Pancreas (tissue), 10 donors: ENCODE results near the gene BZW2. TPM values are rescaled to one million over a fixed set of nuclear protein-coding genes. Genes with fewer than 3 reads are reported as not detected.

Source experiments
- ATAC-seq, 4 donors: fragments of 200-7000 bp; cut with Tn5 transposase; one replicate each; pipeline versions ENCODE4 v1.8.0 to v1.9.1; 2020; ENCODE audit warnings: mild to moderate bottlenecking in 4 of 4, moderate library complexity in 4 of 4
- DNase-seq, 6 donors: peaks; one replicate each; pipeline ENCODE4 v3.0.0-alpha.2; 2020
- FAIRE-seq: peaks from 2 replicates; lab custom pipeline; 2012; peaks lifted over from hg19 to GRCh38; lab: Jason Lieb, UNC
- H3K27ac ChIP-seq, 4 donors: fragments of 200-600 bp; sonication (generic); 1 replicate in 3 of 4; 2 replicates in 1 of 4; pipeline versions ENCODE4 v1.5.0 to v1.8.0; 2020
- H3K27me3 ChIP-seq, 4 donors: fragments of 200-600 bp; one replicate each; pipeline ENCODE4 v1.8.0; 2021
- H3K36me3 ChIP-seq, 3 donors: fragments of 200-600 bp; sonication (generic) in 1 of 3; one replicate each; pipeline versions ENCODE4 v1.5.0 to v1.8.0; 2020 to 2021
- H3K4me1 ChIP-seq, 3 donors: fragments of 200-600 bp; one replicate each; pipeline ENCODE4 v1.8.0; 2021
- H3K4me3 ChIP-seq, 4 donors: fragments of 200-600 bp; sonication (generic) in 2 of 4; one replicate each; pipeline versions ENCODE4 v1.5.0 to v1.8.0; 2020 to 2021
- H3K9me3 ChIP-seq, 4 donors: fragments of 200-600 bp; one replicate each; pipeline ENCODE4 v1.8.0; 2021
- CTCF ChIP-seq, 4 donors: fragments of 200-600 bp; sonication (generic) in 3 of 4; IDR thresholded peaks; one replicate each; pipeline versions ENCODE4 v1.5.0 to v1.8.0; 2021; ENCODE audit warnings: antibody characterized with exemption in 4 of 4
- WGBS, 2 donors: extraction: QIAGEN DNeasy Blood & Tissue Kit; methylation state at CpG; one replicate each; pipeline ENCODE4 v1.1.7; 2013; 5-methylcytosine and 5-hydroxymethylcytosine counted together
- intact Hi-C, 3 donors: fragments of 100-400 bp; cut with DNase I; formaldehyde crosslinking; loops; one replicate each; pipeline versions ENCODE4 v1.11.1 to v1.14.2; 2022
- polyA plus RNA-seq, 2 donors: library from polyadenylated mRNA; stranded (reverse); fragments of 200-250 nt; gene quantifications; one replicate each; pipeline ENCODE4 v1.2.3, GENCODE V29; 2013
- total RNA-seq, 6 donors: library from RNA; stranded (reverse); fragmentation: NEBNext Ultra II Directional in 4 of 6; extraction: Animal tissue kit (Norgen Biotek cat#: 25700) in 4 of 6; gene quantifications; one replicate each; pipeline versions ENCODE4 v1.2.1 to v1.2.4, GENCODE V29; 2021 to 2023
- donor health status: healthy with polysubstance abuse.
- donor health status: DM: no; HTN: no; CAD: no; lungs with moderate emphysema.
- donor health status: DM: no; HTN: no; CAD: no.
- donor health status: control.
- donor health status: control.
- donor health status: Bipolar disorder and iron deficiency.
- donor health status: DM: yes; HTN: yes; CAD: no.
- donor health status: DM: no; HTN: no; CAD: no.
- donor health status: DM: no; HTN: no; CAD: no.
- donor health status: DM: yes; HTN: yes; CAD: no.

BZW2 gene
- total and polyA plus RNA-seq, 8 donors, result 10.5 to 29.9 (median 18.2) TPM

- DNase-seq (no peak), FAIRE-seq (no peak), ATAC-seq (peak in 1 of 4 donors; percentile 29)
- TF ChIP-seq CTCF (IDR thresholded peaks at IDR 0.05), result no peak
- no peak overlapping the region for H3K27ac ChIP-seq
- no peaks in the 10 kb centered on the region for H3K4me1 ChIP-seq
- H3K27me3 ChIP-seq, result no peaks in the 10 kb centered on the region
- 93 to 95% methylated on average over 5 of the region's 5 CpGs for WGBS, 2 donors
- no peaks in the 10 kb centered on the region for H3K36me3 ChIP-seq
- no peak overlapping the region for H3K4me3 ChIP-seq
- H3K9me3 ChIP-seq, result no peaks in the 10 kb centered on the region
- intact Hi-C loops, result no loop called here
Measured at GRCh38 chr7:16668978-16669377, 23.0 kb downstream of the BZW2 start.

GRCh38 chr7:16669581-16669980, 23.6 kb downstream of the BZW2 start:
- intact Hi-C loops, result no loop called here
- WGBS, 2 donors, result 94 to 96% methylated on average over 2 of the region's 2 CpGs
- TF ChIP-seq CTCF (IDR thresholded peaks at IDR 0.05), result no peak
- H3K4me1 ChIP-seq, result no peaks in the 10 kb centered on the region
- no peak for ATAC-seq
- H3K4me3 ChIP-seq, result no peak overlapping the region
- no peaks in the 10 kb centered on the region for H3K27me3 ChIP-seq
- H3K27ac ChIP-seq, result no peak overlapping the region
- H3K9me3 ChIP-seq, result no peaks in the 10 kb centered on the region
- DNase-seq, result no peak
- no peak for FAIRE-seq
- no peaks in the 10 kb centered on the region for H3K36me3 ChIP-seq

GRCh38 chr7:16670021-16670420, 24.0 kb downstream of the BZW2 start:
- Histone ChIP-seq H3K27ac (no peak overlapping the region), H3K36me3 (no peaks in the 10 kb centered on the region), H3K4me1 (no peaks in the 10 kb centered on the region), H3K4me3 (no peak overlapping the region), H3K9me3 (no peaks in the 10 kb centered on the region), H3K27me3 (no peaks in the 10 kb centered on the region)
- FAIRE-seq, result no peak
- intact Hi-C loops, result no loop called here
- DNase-seq, result no peak
- no peak for ATAC-seq
- 84 to 93% methylated on average over 1 of the region's 1 CpG for WGBS, 2 donors
- TF ChIP-seq CTCF (IDR thresholded peaks at IDR 0.05), result no peak

GRCh38 chr7:16670731-16671344, 24.9 kb downstream of the BZW2 start:
- Histone ChIP-seq H3K27me3 (no peaks in the 10 kb centered on the region), H3K4me3 (no peak overlapping the region), H3K9me3 (no peaks in the 10 kb centered on the region), H3K4me1 (no peaks in the 10 kb centered on the region), H3K27ac (no peak overlapping the region), H3K36me3 (peaks cover 0 to 7% (median 0%) of the 10 kb centered on the region in 3 donors)
- FAIRE-seq (no peak), DNase-seq (no peak), ATAC-seq (no peak)
- no peak for TF ChIP-seq CTCF (IDR thresholded peaks at IDR 0.05)
- intact Hi-C loops, result no loop called here
- 92 to 95% methylated on average over 4 of the region's 4 CpGs for WGBS, 2 donors

- ATAC-seq, result no peak
- no peak for FAIRE-seq
Measured at GRCh38 chr7:16671811-16672210, 25.8 kb downstream of the BZW2 start.

More at GRCh38 chr7:16671811-16672210, 25.8 kb downstream of the BZW2 start:
- no peaks in the 10 kb centered on the region for H3K27me3 ChIP-seq
- intact Hi-C loops, result no loop called here
- H3K27ac ChIP-seq, result no peak overlapping the region
- no peak for DNase-seq
- H3K4me1 ChIP-seq, result no peaks in the 10 kb centered on the region
- no peaks in the 10 kb centered on the region for H3K9me3 ChIP-seq
- peaks cover 0 to 13% (median 0%) of the 10 kb centered on the region in 3 donors for H3K36me3 ChIP-seq
- H3K4me3 ChIP-seq, result no peak overlapping the region
- WGBS, 2 donors, result 85 to 90% methylated on average over 3 of the region's 3 CpGs
- TF ChIP-seq CTCF (IDR thresholded peaks at IDR 0.05), result no peak
